ENCODE data around the gene NLRX1.
"Not testable (repeated sequence)": the region's sequence is repeated elsewhere in the genome, so short reads cannot be mapped to it uniquely, and the experiment has no call there.

The NLRX1 gene

GRCh38 chr11:119168471-119169281 is at the start of gene NLRX1:
Gene NLRX1 (plus strand): TSS chr11:119168725. CDS start chr11:119171404, 2,679 bp downstream.
- DNase-seq, result peak; percentile 61 to 76

- no peak for DNase-seq
Measured at GRCh38 chr11:119118946-119119345, 49.6 kb upstream of the NLRX1 start.

- no peak for DNase-seq
Measured at GRCh38 chr11:119120639-119121007, 47.9 kb upstream of the NLRX1 start.

DNA sequence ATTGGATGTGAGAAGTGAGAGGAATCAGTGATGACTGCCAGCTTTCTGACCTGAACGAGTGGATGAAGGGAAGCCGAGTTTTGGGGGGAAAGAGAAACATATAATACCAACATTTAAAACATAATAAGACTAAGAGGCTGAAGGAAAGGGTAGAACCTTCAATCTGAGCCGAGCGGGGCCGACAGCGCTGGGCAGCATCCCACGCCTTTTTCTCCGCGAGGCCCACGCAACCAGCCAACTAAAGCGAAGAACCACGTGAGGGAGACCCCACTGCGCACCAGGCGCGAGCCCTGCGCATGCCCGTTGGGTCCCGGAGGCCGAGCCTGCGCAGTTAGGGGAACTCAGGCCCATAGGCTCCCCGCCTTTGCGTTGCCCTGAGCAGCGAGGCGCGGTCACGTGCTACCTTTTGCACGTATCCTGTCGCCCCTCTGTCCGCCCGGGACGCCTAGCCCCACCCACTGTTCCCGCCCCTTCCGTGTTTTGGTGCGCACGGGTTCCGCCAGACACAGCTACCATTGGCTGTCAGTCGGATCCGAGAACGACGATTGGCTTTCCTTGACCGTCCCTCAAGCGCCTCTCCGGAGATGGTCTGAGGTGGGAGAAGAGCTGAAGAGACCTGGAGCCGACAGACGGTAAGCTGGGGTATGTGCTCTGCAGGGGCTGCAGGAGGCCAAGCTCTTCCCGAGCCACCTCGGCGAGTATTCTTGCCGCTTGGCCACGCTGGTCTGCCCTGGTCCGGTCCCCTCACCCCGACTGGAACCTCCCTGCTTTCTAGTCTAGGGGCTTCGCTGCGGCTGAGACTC is 47.3 kb upstream of the NLRX1 start, which contains the start of gene HINFP:
Gene HINFP, plus strand, starts transcription at position 573 of the 803 bp plus-strand sequence. CDS start 5,365 bp downstream, outside the sequence.
- peak; percentile 96 to 98 for DNase-seq

GRCh38 chr11:119121811-119122124 is 46.8 kb upstream of the NLRX1 start:
- no peak for DNase-seq

DNA sequence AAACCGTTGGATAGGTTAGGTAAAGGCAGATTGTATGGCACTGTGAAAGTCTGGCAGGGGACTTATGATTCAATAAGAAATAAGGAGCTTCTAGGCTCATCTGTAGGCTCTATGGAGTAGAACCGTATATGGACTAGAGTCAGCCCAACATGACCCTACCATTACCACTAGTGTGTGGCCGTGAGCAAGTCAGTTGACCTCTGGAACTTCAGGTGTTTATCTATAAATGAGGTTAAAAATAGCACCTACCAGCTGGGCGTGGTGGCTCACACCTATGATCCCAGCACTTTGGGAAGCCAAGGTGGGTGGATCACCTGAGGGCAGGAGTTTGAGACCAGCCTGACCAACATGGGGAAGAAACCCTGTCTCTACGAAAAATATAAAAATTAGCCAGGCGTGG is 42.7 kb upstream of the NLRX1 start:
- no peak for DNase-seq

DNA sequence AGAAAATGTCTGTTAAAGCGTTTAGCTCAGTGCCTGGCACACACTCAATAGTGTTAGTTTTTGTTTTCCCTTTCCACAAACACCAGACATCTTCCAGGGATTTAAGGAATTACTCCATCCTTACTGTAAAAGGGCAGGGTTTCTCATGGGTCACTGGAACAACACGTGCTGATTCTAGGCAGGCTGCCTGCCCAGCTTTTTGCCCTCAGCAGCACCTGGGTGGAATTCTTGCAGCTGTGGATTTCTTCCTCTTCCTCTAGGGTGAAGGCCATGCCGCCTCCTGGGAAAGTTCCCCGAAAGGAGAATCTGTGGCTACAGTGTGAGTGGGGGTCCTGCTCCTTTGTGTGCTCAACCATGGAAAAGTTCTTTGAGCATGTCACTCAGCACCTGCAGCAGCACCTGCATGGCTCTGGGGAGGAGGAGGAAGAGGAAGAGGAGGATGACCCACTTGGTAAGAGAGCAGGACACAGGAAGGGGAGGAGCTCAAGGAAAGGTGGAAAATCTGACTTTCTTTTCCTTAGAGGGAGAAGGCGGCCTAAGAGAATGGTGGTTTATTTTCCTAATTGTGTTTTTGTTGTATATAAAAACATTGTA is 41.8 kb upstream of the NLRX1 start:
- no peak for DNase-seq

DNA sequence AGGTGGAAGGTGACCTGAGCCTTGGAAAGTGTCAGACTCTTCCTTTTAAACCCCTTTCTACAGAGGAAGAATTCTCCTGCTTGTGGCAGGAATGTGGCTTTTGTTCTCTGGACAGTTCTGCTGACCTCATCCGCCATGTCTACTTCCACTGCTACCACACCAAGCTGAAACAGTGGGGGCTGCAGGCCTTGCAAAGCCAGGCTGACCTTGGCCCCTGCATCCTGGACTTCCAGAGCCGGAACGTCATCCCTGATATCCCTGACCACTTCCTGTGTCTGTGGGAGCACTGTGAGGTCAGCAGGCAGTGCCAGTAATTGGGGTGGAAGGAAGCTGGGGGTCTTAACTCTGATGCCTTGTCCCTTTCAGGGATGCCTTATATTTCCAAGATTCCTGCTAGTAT is 37.9 kb upstream of the NLRX1 start:
- no peak for DNase-seq

GRCh38 chr11:119134389-119134978 is 34.0 kb upstream of the NLRX1 start:
- DNase-seq, result peak; percentile 24 to 41

GRCh38 chr11:119139276-119139675 is 29.2 kb upstream of the NLRX1 start:
- not testable (repeated sequence) for DNase-seq

DNA sequence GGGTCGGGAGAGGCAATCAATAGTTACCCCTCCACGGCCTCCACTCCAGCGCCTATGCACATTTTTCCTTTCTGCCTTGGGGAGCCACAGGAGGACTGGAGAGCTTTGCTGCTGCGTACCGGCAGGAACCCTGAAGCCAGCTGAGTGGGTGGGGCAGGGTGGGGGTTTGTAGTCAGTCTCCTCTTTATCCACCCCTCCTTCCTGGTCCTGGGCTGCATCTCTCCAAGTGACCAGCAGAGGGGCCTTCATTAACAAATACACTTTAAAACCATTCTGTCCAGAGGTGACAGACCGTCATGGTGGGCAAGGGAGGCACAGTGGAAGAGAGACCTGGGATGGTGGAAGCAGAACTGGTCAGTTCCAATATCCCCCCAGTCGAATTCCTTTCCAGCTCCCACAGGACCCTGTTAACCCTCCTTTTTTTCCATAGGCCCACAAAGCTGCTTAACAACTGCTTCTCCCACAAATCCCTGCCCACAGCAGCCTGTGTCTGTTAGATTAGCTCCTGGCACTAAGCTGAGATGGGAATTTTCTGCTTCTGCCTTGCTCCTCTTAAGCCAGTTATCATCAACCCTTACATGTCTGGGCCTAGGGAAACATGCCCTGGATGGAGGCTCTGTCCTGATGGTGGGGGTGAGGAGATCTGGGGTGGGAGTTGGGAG is 23.6 kb upstream of the NLRX1 start:
- peak; percentile 71 to 79 for DNase-seq

GRCh38 chr11:119145551-119145950 is 23.0 kb upstream of the NLRX1 start:
- no peak for DNase-seq

GRCh38 chr11:119147604-119148333 is 20.8 kb upstream of the NLRX1 start:
- no peak for DNase-seq

GRCh38 chr11:119148720-119149017 is 19.9 kb upstream of the NLRX1 start:
- no peak for DNase-seq

GRCh38 chr11:119149018-119149785 is 19.3 kb upstream of the NLRX1 start, which contains the start of gene ABCG4:
Gene ABCG4 (plus strand): TSS chr11:119149052. CDS start chr11:119149966, 914 bp downstream.
- no peak for DNase-seq

DNA sequence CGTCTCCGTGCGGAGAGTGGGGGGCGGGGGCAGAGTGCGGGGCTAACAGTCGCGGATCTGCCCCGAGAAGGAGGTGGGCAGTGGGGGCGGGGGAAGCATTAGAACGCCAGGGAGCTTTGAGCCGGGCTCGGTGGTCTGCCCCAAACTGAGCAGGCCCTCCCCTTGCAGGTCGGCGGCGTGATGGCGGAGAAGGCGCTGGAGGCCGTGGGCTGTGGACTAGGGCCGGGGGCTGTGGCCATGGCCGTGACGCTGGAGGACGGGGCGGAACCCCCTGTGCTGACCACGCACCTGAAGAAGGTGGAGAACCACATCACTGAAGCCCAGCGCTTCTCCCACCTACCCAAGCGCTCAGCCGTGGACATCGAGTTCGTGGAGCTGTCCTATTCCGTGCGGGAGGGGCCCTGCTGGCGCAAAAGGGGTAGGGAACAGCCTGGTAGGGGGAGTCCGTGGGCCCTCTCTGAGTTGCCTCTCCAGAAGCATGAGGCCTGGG is 18.7 kb upstream of the NLRX1 start:
- DNase-seq, result no peak

GRCh38 chr11:119152043-119152442 is 16.5 kb upstream of the NLRX1 start:
- no peak for DNase-seq

GRCh38 chr11:119152604-119153003 is 15.9 kb upstream of the NLRX1 start:
- DNase-seq, result no peak

GRCh38 chr11:119153049-119153818 is 15.3 kb upstream of the NLRX1 start:
- no peak for DNase-seq

DNA sequence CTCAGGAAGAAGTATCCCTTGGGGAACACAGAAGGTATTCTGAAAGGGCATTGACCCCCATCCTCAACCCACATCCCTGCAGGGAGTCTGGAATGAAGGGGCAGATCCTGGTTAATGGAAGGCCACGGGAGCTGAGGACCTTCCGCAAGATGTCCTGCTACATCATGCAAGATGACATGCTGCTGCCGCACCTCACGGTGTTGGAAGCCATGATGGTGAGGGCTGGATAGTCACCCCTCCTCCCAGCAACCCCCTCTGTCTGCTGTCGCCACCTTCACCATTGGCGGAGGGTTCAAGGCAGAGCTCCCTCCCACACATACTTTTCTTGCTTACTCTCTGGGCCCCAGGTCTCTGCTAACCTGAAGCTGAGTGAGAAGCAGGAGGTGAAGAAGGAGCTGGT is 14.3 kb upstream of the NLRX1 start:
- no peak for DNase-seq

Measured in AML-193 (cell line).